ENCODE measurements around the gene OLA1.

Gene OLA1

GRCh38 chr2:174183076-174183475 is 65.3 kb downstream of the OLA1 start:
- Histone ChIP-seq H2AFZ (ENCODE audit: low read depth) (no peak overlapping the region), H3K4me3 (IDR thresholded peaks at IDR 0.05; ENCODE audit: insufficient read depth, low read depth, low read length) (no peak overlapping the region), H3K79me2 (ENCODE audit: insufficient read depth, low read depth) (peaks cover 11% of the 10 kb centered on the region; the same call in 1 of the 2 replicates), H3K9ac (no peak overlapping the region), H3K4me1 (ENCODE audit: low read depth, poor library complexity, severe bottlenecking) (no peaks in the 10 kb centered on the region), H3K27me3 (ENCODE audit: insufficient read depth, low read depth) (no peaks in the 10 kb centered on the region), H3K4me2 (no peak overlapping the region), H3K36me3 (ENCODE audit: insufficient read depth) (no peaks in the 10 kb centered on the region), H4K20me1 (ENCODE audit: insufficient read depth) (peaks cover 3% of the 10 kb centered on the region; the same call in 1 of the 2 replicates), H3K27ac (no peak overlapping the region)
- no peak for TF ChIP-seq CTCF (conservative IDR thresholded peaks at IDR 0.05; ENCODE audit: low read depth, low read length)

- peaks cover 15% of the 10 kb centered on the region; the same call in 1 of the 2 replicates for H3K79me2 ChIP-seq (ENCODE audit: insufficient read depth, low read depth)
Observed at GRCh38 chr2:174181368-174181767, 67.0 kb downstream of the OLA1 start.

GRCh38 chr2:174180726-174181236 is 67.6 kb downstream of the OLA1 start:
- Histone ChIP-seq H3K4me3 (IDR thresholded peaks at IDR 0.05; ENCODE audit: insufficient read depth, low read depth, low read length) (no peak overlapping the region), H3K9ac (no peak overlapping the region), H4K20me1 (ENCODE audit: insufficient read depth) (peaks cover 3% of the 10 kb centered on the region; the same call in 1 of the 2 replicates), H3K4me2 (no peak overlapping the region), H3K27me3 (ENCODE audit: insufficient read depth, low read depth) (no peaks in the 10 kb centered on the region), H3K79me2 (ENCODE audit: insufficient read depth, low read depth) (peaks cover 21% of the 10 kb centered on the region; the same call in 1 of the 2 replicates), H3K27ac (no peak overlapping the region), H3K4me1 (ENCODE audit: low read depth, poor library complexity, severe bottlenecking) (peaks cover 17% of the 10 kb centered on the region), H3K36me3 (ENCODE audit: insufficient read depth) (no peaks in the 10 kb centered on the region), H2AFZ (ENCODE audit: low read depth) (no peak overlapping the region)
- TF ChIP-seq CTCF (conservative IDR thresholded peaks at IDR 0.05; ENCODE audit: low read depth, low read length) = no peak

More at GRCh38 chr2:174181368-174181767, 67.0 kb downstream of the OLA1 start:
- no peaks in the 10 kb centered on the region for H3K27me3 ChIP-seq (ENCODE audit: insufficient read depth, low read depth)
- H3K9ac ChIP-seq = no peak overlapping the region
- no peak overlapping the region for H3K4me2 ChIP-seq
- H2AFZ ChIP-seq (ENCODE audit: low read depth) = no peak overlapping the region
- H4K20me1 ChIP-seq (ENCODE audit: insufficient read depth) = peaks cover 3% of the 10 kb centered on the region; the same call in 1 of the 2 replicates
- no peak for TF ChIP-seq CTCF (conservative IDR thresholded peaks at IDR 0.05; ENCODE audit: low read depth, low read length)
- no peaks in the 10 kb centered on the region for H3K36me3 ChIP-seq (ENCODE audit: insufficient read depth)
- no peak overlapping the region for H3K4me3 ChIP-seq (IDR thresholded peaks at IDR 0.05; ENCODE audit: insufficient read depth, low read depth, low read length)
- no peak overlapping the region for H3K27ac ChIP-seq
- peaks cover 14% of the 10 kb centered on the region for H3K4me1 ChIP-seq (ENCODE audit: low read depth, poor library complexity, severe bottlenecking)

GRCh38 chr2:174180165-174180724 is 68.1 kb downstream of the OLA1 start:
- no peak overlapping the region for H2AFZ ChIP-seq (ENCODE audit: low read depth)
- H3K27ac ChIP-seq = no peak overlapping the region
- TF ChIP-seq CTCF (conservative IDR thresholded peaks at IDR 0.05; ENCODE audit: low read depth, low read length) = no peak
- H3K79me2 ChIP-seq (ENCODE audit: insufficient read depth, low read depth) = peaks cover 27% of the 10 kb centered on the region; the same call in 1 of the 2 replicates
- no peaks in the 10 kb centered on the region for H3K36me3 ChIP-seq (ENCODE audit: insufficient read depth)
- H3K4me3 ChIP-seq (IDR thresholded peaks at IDR 0.05; ENCODE audit: insufficient read depth, low read depth, low read length) = no peak overlapping the region
- peaks cover 3% of the 10 kb centered on the region; the same call in 1 of the 2 replicates for H4K20me1 ChIP-seq (ENCODE audit: insufficient read depth)
- H3K27me3 ChIP-seq (ENCODE audit: insufficient read depth, low read depth) = no peaks in the 10 kb centered on the region
- H3K9ac ChIP-seq = no peak overlapping the region
- peaks cover 17% of the 10 kb centered on the region for H3K4me1 ChIP-seq (ENCODE audit: low read depth, poor library complexity, severe bottlenecking)
- H3K4me2 ChIP-seq = no peak overlapping the region

Measured in KMS-11 (cell line).